Gastrocnemius medialis (tissue), 4 donors: ENCODE measurements around the gene TEX30. TPM values are rescaled to one million over a fixed set of nuclear protein-coding genes. Genes with fewer than 3 reads are reported as not detected.

Source experiments
- ATAC-seq, 2 donors: fragments of 150-250 bp; one replicate each; pipeline ENCODE4 v1.9.1; 2016
- DNase-seq, 2 donors: peaks; one replicate each; pipeline ENCODE4 v3.0.0-alpha.2; 2019
- H3K27ac ChIP-seq, 4 donors: fragments of 200-600 bp; sonication (generic); 1 replicate in 1 of 4; 2 replicates in 3 of 4; pipeline ENCODE4 v1.5.1; 2016 to 2018; ENCODE audit warnings: mild to moderate bottlenecking in 2 of 4, moderate library complexity in 1 of 4
- H3K27me3 ChIP-seq, 3 donors: fragments of 200-600 bp; sonication (generic) in 2 of 3; 1 replicate in 1 of 3; 2 replicates in 2 of 3; pipeline versions ENCODE4 v1.5.1 to v1.6.0; 2016 to 2019; ENCODE audit warnings: mild to moderate bottlenecking in 1 of 3, moderate library complexity in 1 of 3
- H3K36me3 ChIP-seq, 2 donors: fragments of 200-600 bp; sonication (generic) in 1 of 2; one replicate each; pipeline ENCODE4 v1.5.1; 2017 to 2018
- H3K4me1 ChIP-seq, 2 donors: fragments of 200-600 bp; sonication (generic) in 1 of 2; one replicate each; pipeline ENCODE4 v1.5.1; 2016 to 2017; ENCODE audit warnings: mild to moderate bottlenecking in 2 of 2
- H3K4me3 ChIP-seq, 4 donors: fragments of 200-600 bp; sonication (generic) in 3 of 4; 1 replicate in 1 of 4; 2 replicates in 3 of 4; pipeline ENCODE4 v1.5.1; 2016 to 2019; ENCODE audit warnings: mild to moderate bottlenecking in 2 of 4
- H3K9me3 ChIP-seq, 3 donors: fragments of 200-600 bp; sonication (generic) in 2 of 3; 1 replicate in 1 of 3; 2 replicates in 2 of 3; pipeline ENCODE4 v1.5.1; 2016 to 2019
- CTCF ChIP-seq, 5 experiments: fragments of 450-650 bp in 3 of 5; fragments of 200-600 bp in 2 of 5; sonication (generic) in 2 of 5; IDR thresholded peaks in 4 of 5; conservative IDR thresholded peaks in 1 of 5; 1 replicate in 4 of 5; 2 replicates in 1 of 5; pipeline ENCODE4 v1.5.1; 2016 to 2019; ENCODE audit warnings: antibody characterized with exemption in 5 of 5, mild to moderate bottlenecking in 3 of 5, moderate library complexity in 3 of 5
- POLR2A ChIP-seq, 2 donors: fragments of 450-650 bp; IDR thresholded peaks; one replicate each; pipeline ENCODE4 v1.6.1; 2017; ENCODE audit warnings: antibody characterized with exemption in 2 of 2, mild to moderate bottlenecking in 2 of 2, moderate library complexity in 2 of 2
- in situ Hi-C, 4 donors: fragments of 200-750 bp; cut with MboI; loops; one replicate each; pipeline versions ENCODE4 v1.15.0 to v1.8.0; 2017; ENCODE audit warnings: low sequenced_read_pairs in 4 of 4
- intact Hi-C: fragments of 100-400 bp; cut with DNase I; formaldehyde crosslinking; loops from one replicate; pipeline ENCODE4 v1.15.1; 2023; ENCODE audit warnings: low total_unique reads
- total RNA-seq, 4 donors: library from RNA; depleted of rRNA; stranded (reverse); fragments of >200 nt; gene quantifications; one replicate each; pipeline versions ENCODE4 v1.1.0 to v1.2.3, GENCODE V29; 2016

TEX30 gene
- total RNA-seq, 4 donors from 2014 or later, result 3.5 to 11.6 (median 10.2) TPM

DNA sequence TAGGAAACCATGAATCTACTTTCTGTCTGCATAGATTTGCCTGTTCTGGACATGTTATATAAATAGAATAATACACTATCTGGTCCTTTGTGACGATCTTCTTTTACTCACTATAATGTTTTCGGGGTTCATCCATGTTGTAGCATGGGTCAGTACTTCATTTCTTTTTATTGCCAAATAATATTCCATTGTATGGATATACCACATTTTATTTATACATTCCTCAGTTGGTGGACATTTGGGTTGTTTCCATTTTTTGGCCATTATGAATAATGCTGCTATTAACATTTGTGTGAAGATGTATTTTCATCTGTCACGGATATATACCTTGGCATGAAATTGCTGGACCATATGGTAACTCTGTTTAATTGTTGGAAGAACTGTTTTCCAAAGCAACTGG lies 32.1 kb upstream of the TEX30 start:
- no peak for ATAC-seq
- Histone ChIP-seq H3K36me3 (peaks cover 0 to 8% of the 10 kb centered on the region in 2 donors), H3K4me3 (no peak overlapping the region), H3K27ac (no peak overlapping the region), H3K27me3 (no peaks in the 10 kb centered on the region), H3K4me1 (peaks cover 21 to 29% of the 10 kb centered on the region in 2 donors), H3K9me3 (no peaks in the 10 kb centered on the region)
- TF ChIP-seq POLR2A (IDR thresholded peaks at IDR 0.05) (no peak), CTCF (IDR thresholded peaks at IDR 0.05 in 4 of 5, conservative IDR thresholded peaks at IDR 0.05 in 1 of 5) (no peak)
- intact Hi-C loops (no loop called here), in situ Hi-C loops (no loop called here)
- no peak for DNase-seq

DNA sequence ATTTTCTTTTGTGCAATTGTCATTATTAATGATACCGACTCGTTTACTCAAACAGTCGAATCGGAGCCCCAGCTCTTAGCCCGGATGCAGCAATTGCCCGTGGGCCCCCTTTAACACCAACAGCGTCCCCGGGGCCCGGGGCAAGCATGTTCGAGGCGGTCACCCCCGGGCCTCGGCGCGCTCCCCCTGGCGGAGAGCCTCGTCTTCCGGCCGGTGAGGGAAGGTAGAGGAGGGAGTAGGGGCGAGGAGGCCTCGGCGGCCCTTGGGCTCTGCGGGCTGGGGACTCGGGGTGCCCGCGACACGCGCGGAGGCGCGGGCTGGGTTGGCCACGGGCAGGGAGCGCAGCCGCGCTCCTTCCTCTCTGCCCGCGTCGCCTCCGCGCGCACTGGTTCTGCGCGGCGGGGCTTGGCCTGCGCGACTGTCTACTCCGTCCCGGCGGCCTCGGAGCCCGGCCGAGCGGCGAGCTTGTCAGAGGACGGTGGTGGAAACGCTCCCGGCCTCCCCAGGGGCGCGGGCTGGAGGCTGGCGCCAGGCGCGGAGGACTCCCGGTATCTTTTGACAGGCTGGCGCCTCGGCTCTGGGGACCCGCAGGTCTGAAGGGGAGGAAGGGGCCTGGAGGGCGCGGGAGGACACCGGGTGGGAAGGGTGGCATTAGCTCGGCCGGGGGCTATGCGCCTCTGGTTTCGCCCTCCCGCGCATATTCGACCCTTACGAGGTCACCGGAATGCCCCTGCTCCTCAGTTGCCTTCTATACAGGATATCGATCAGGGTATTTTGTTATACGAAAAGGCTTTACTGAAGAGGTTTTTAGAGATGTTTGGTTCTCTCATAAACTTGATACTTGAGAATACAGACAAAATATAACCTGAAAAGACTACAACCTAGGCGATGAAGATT lies 26.8 kb upstream of the TEX30 start:
- ATAC-seq, result peak; percentile 75 to 83
- Histone ChIP-seq H3K4me1 (peaks cover 25 to 29% of the 10 kb centered on the region in 2 donors), H3K27ac (peak overlapping the region; percentile 75 to 91 (median 89)), H3K9me3 (no peaks in the 10 kb centered on the region), H3K27me3 (no peaks in the 10 kb centered on the region), H3K36me3 (no peaks in the 10 kb centered on the region), H3K4me3 (peak overlapping the region; percentile 68 to 87 (median 78))
- TF ChIP-seq POLR2A (IDR thresholded peaks at IDR 0.05), result no peak
- peak; percentile 63 to 82 (median 76) for TF ChIP-seq CTCF (IDR thresholded peaks at IDR 0.05 in 4 of 5, conservative IDR thresholded peaks at IDR 0.05 in 1 of 5)
- intact Hi-C loops, result loop anchor here (1.0 to 5.0 kb wide), 3 partner anchors 73 to 220 kb away; no protein-coding TSS in a partner anchor
- DNase-seq, result peak; percentile 57 to 77
- in situ Hi-C loops, result no loop called here

- Histone ChIP-seq H3K4me1 (peaks cover 25 to 29% of the 10 kb centered on the region in 2 donors), H3K4me3 (peak overlapping the region; percentile 68 to 87 (median 78)), H3K9me3 (no peaks in the 10 kb centered on the region), H3K36me3 (no peaks in the 10 kb centered on the region), H3K27me3 (no peaks in the 10 kb centered on the region), H3K27ac (peak overlapping the region; percentile 75 to 91 (median 89))
- ATAC-seq (peak; percentile 33 to 42), DNase-seq (peak; percentile 4 to 23)
- intact Hi-C loops (loop anchor here (1.0 to 5.0 kb wide), 5 partner anchors 26 to 219 kb away; partner anchors contain the start of gene TEX30), in situ Hi-C loops (no loop called here)
- TF ChIP-seq CTCF (IDR thresholded peaks at IDR 0.05 in 4 of 5, conservative IDR thresholded peaks at IDR 0.05 in 1 of 5) (no peak), POLR2A (IDR thresholded peaks at IDR 0.05) (no peak)
Observed at GRCh38 chr13:102799426-102800144, 26.0 kb upstream of the TEX30 start.

GRCh38 chr13:102798581-102799425 lies 25.2 kb upstream of the TEX30 start, which contains the start of the genes BIVM and POGLUT2:
Gene BIVM (plus strand): TSS chr13:102799119. CDS start chr13:102807268, 8,149 bp downstream.
Gene POGLUT2 (minus strand): TSS chr13:102798976. CDS start chr13:102798670, 306 bp downstream.
- Histone ChIP-seq H3K27ac (peak within 1 kb of the TSS; percentile 75 to 91 (median 89)), H3K9me3 (no peaks in the 10 kb centered on the region), H3K4me3 (peak within 1 kb of the TSS; percentile 68 to 87 (median 78)), H3K36me3 (no peaks in the 10 kb centered on the region), H3K4me1 (peaks cover 25 to 29% of the 10 kb centered on the region in 2 donors), H3K27me3 (no peaks in the 10 kb centered on the region)
- intact Hi-C loops, result loop anchor here (1.0 kb wide), 2 partner anchors 26 to 46 kb away; partner anchors contain the start of gene TEX30
- peak; percentile 86 to 90 for DNase-seq
- in situ Hi-C loops, result no loop called here
- ATAC-seq, result peak; percentile 84 to 86
- TF ChIP-seq POLR2A (IDR thresholded peaks at IDR 0.05) (peak in 1 of 2 donors; percentile 19), CTCF (IDR thresholded peaks at IDR 0.05 in 4 of 5, conservative IDR thresholded peaks at IDR 0.05 in 1 of 5) (no peak)
